ENCODE results near the gene ATXN10. TPM values are rescaled to one million over a fixed set of nuclear protein-coding genes. Genes with fewer than 3 reads are reported as not detected.
A peak's percentile ranks its signal among the peaks of the same experiment; 100 is the strongest.

The ATXN10 gene
- total and polyA plus RNA-seq, 2 experiments from 2014 or later = 99.0 to 163 TPM

DNA sequence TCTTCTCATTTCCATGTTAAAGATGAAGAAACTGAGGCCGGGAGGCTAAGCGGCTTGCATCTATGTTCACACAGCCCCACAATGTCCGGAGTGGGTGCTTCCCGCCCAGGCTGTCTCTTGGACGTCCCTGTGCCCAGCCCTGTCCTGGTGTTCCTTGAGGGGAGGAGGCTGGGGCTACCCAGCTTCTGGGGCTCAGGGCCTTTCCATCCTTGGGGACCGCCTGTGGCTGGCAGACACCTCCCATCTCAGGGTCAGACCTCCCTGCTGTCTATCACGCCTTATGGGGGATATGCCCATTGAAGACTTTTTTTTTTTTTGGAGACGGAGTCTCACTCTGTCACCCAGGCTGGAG lies 209.9 kb downstream of the ATXN10 start:
- Histone ChIP-seq H3K79me2 (replicated peaks; ENCODE audit: insufficient read depth) (no peaks in the 10 kb centered on the region), H3F3A (replicated peaks; ENCODE audit: low read depth) (no peaks in the 10 kb centered on the region), H3K4me2 (no peak overlapping the region), H3K4me1 (ENCODE audit: insufficient read depth) (peaks cover 9% of the 10 kb centered on the region; the same call in 1 of the 2 replicates), H3K27me3 (ENCODE audit: insufficient read depth) (no peaks in the 10 kb centered on the region), H2AFZ (no peak overlapping the region), H3K27ac (ENCODE audit: low read depth) (no peak overlapping the region), H4K20me1 (replicated peaks; ENCODE audit: insufficient read depth) (no peaks in the 10 kb centered on the region), H3K9me2 (ENCODE audit: insufficient read depth) (no peaks in the 10 kb centered on the region), H3K36me3 (ENCODE audit: insufficient read depth) (no peaks in the 10 kb centered on the region), H3K4me3 (no peak overlapping the region)
- Mint-ChIP-seq H3K9me3 (no peaks in the 10 kb centered on the region), H3K27ac (no peak overlapping the region), H3K4me1 (peaks cover 21% of the 10 kb centered on the region), H3K36me3 (ENCODE audit: low read depth) (no peaks in the 10 kb centered on the region), H3K4me3 (peak overlapping the region; percentile 66; the same call in 2 of the 3 replicates), H3K27me3 (ENCODE audit: insufficient read depth, low read depth, poor library complexity) (peaks cover 44% of the 10 kb centered on the region)
- DNase-seq (ENCODE audit: low spot score) (no peak), ATAC-seq (no peak)
- TF ChIP-seq, protein P1, sequence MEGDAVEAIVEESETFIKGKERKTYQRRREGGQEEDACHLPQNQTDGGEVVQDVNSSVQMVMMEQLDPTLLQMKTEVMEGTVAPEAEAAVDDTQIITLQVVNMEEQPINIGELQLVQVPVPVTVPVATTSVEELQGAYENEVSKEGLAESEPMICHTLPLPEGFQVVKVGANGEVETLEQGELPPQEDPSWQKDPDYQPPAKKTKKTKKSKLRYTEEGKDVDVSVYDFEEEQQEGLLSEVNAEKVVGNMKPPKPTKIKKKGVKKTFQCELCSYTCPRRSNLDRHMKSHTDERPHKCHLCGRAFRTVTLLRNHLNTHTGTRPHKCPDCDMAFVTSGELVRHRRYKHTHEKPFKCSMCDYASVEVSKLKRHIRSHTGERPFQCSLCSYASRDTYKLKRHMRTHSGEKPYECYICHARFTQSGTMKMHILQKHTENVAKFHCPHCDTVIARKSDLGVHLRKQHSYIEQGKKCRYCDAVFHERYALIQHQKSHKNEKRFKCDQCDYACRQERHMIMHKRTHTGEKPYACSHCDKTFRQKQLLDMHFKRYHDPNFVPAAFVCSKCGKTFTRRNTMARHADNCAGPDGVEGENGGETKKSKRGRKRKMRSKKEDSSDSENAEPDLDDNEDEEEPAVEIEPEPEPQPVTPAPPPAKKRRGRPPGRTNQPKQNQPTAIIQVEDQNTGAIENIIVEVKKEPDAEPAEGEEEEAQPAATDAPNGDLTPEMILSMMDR (conservative IDR thresholded peaks at IDR 0.05; ENCODE audit: low read depth in 2 of 2) = no peak
- TF ChIP-seq, protein P2, sequence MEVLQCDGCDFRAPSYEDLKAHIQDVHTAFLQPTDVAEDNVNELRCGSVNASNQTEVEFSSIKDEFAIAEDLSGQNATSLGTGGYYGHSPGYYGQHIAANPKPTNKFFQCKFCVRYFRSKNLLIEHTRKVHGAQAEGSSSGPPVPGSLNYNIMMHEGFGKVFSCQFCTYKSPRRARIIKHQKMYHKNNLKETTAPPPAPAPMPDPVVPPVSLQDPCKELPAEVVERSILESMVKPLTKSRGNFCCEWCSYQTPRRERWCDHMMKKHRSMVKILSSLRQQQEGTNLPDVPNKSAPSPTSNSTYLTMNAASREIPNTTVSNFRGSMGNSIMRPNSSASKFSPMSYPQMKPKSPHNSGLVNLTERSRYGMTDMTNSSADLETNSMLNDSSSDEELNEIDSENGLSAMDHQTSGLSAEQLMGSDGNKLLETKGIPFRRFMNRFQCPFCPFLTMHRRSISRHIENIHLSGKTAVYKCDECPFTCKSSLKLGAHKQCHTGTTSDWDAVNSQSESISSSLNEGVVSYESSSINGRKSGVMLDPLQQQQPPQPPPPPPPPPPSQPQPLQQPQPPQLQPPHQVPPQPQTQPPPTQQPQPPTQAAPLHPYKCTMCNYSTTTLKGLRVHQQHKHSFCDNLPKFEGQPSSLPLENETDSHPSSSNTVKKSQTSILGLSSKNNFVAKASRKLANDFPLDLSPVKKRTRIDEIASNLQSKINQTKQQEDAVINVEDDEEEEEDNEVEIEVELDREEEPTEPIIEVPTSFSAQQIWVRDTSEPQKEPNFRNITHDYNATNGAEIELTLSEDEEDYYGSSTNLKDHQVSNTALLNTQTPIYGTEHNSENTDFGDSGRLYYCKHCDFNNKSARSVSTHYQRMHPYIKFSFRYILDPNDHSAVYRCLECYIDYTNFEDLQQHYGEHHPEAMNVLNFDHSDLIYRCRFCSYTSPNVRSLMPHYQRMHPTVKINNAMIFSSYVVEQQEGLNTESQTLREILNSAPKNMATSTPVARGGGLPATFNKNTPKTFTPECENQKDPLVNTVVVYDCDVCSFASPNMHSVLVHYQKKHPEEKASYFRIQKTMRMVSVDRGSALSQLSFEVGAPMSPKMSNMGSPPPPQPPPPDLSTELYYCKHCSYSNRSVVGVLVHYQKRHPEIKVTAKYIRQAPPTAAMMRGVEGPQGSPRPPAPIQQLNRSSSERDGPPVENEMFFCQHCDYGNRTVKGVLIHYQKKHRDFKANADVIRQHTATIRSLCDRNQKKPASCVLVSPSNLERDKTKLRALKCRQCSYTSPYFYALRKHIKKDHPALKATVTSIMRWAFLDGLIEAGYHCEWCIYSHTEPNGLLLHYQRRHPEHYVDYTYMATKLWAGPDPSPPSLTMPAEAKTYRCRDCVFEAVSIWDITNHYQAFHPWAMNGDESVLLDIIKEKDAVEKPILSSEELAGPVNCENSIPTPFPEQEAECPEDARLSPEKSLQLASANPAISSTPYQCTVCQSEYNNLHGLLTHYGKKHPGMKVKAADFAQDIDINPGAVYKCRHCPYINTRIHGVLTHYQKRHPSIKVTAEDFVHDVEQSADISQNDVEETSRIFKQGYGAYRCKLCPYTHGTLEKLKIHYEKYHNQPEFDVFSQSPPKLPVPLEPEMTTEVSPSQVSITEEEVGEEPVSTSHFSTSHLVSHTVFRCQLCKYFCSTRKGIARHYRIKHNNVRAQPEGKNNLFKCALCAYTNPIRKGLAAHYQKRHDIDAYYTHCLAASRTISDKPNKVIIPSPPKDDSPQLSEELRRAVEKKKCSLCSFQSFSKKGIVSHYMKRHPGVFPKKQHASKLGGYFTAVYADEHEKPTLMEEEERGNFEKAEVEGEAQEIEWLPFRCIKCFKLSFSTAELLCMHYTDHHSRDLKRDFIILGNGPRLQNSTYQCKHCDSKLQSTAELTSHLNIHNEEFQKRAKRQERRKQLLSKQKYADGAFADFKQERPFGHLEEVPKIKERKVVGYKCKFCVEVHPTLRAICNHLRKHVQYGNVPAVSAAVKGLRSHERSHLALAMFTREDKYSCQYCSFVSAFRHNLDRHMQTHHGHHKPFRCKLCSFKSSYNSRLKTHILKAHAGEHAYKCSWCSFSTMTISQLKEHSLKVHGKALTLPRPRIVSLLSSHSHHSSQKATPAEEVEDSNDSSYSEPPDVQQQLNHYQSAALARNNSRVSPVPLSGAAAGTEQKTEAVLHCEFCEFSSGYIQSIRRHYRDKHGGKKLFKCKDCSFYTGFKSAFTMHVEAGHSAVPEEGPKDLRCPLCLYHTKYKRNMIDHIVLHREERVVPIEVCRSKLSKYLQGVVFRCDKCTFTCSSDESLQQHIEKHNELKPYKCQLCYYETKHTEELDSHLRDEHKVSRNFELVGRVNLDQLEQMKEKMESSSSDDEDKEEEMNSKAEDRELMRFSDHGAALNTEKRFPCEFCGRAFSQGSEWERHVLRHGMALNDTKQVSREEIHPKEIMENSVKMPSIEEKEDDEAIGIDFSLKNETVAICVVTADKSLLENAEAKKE (CRISPR knock-in tag; IDR thresholded peaks at IDR 0.05) = no peak
- TF ChIP-seq CREB1 (CRISPR knock-in tag; IDR thresholded peaks at IDR 0.05; ENCODE audit: low read depth) (no peak), STAT1 (IDR thresholded peaks at IDR 0.05; ENCODE audit: unreplicated experiment) (no peak), EZH2phosphoT487 (IDR thresholded peaks at IDR 0.05; ENCODE audit: unreplicated experiment) (no peak), NANOG (IDR thresholded peaks at IDR 0.05; ENCODE audit: borderline replicate concordance) (no peak), POLR2AphosphoS5 (IDR thresholded peaks at IDR 0.05; ENCODE audit: low read depth) (no peak), ZNF331 (CRISPR knock-in tag; IDR thresholded peaks at IDR 0.05; ENCODE audit: low read depth) (no peak), ZNF114 (CRISPR knock-in tag; IDR thresholded peaks at IDR 0.05) (no peak)
- TF ChIP-seq, protein P3, sequence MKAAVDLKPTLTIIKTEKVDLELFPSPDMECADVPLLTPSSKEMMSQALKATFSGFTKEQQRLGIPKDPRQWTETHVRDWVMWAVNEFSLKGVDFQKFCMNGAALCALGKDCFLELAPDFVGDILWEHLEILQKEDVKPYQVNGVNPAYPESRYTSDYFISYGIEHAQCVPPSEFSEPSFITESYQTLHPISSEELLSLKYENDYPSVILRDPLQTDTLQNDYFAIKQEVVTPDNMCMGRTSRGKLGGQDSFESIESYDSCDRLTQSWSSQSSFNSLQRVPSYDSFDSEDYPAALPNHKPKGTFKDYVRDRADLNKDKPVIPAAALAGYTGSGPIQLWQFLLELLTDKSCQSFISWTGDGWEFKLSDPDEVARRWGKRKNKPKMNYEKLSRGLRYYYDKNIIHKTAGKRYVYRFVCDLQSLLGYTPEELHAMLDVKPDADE (IDR thresholded peaks at IDR 0.05) = no peak

All from GM23338 (cell line).